GM15510 (cell line): Measurements from ENCODE around the gene OR2C1.

ENCODE experiments used
- POLR2A ChIP-seq: IDR thresholded peaks from 3 replicates; pipeline ENCODE4 v1.6.1; 2011; ENCODE audit warnings: borderline replicate concordance; ENCODE audit not compliant: insufficient read length; ENCODE audit errors: extremely low read depth

Gene OR2C1

GRCh38 chr16:3355589-3355988 is at the start of gene OR2C1:
OR2C1 (plus strand) TSS chr16:3355889; CDS start chr16:3355941, 52 bp downstream.
- TF ChIP-seq POLR2A, result no peak

GRCh38 chr16:3306078-3306477 is 49.6 kb upstream of the OR2C1 start:
- no peak for TF ChIP-seq POLR2A

GRCh38 chr16:3311496-3311895 is 44.2 kb upstream of the OR2C1 start:
- TF ChIP-seq POLR2A, result no peak

DNA sequence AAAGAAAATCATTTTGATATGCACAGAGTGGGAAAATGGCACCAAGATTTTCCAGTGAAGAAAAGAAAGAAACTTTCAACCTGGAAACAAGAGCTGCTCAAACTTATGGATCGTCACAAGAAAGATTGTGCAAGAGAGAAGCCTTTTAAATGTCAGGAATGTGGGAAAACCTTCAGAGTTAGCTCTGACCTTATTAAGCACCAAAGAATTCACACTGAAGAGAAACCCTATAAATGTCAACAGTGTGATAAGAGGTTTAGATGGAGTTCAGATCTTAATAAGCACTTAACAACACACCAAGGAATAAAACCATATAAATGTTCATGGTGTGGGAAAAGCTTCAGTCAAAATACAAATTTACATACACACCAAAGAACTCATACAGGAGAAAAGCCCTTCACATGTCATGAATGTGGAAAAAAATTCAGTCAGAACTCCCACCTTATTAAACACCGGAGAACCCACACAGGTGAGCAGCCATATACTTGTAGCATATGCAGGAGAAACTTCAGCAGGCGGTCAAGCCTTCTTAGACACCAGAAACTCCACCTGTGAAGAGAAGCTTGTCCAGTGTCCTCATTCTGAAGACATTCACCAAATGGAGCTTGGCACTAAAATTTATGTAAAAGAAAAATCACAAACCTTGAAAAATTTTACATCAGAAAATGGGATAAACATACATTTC is 38.2 kb upstream of the OR2C1 start:
- no peak for TF ChIP-seq POLR2A

GRCh38 chr16:3321816-3322215 is 33.9 kb upstream of the OR2C1 start:
- no peak for TF ChIP-seq POLR2A

GRCh38 chr16:3327514-3327913 is 28.2 kb upstream of the OR2C1 start:
- TF ChIP-seq POLR2A, result no peak

DNA sequence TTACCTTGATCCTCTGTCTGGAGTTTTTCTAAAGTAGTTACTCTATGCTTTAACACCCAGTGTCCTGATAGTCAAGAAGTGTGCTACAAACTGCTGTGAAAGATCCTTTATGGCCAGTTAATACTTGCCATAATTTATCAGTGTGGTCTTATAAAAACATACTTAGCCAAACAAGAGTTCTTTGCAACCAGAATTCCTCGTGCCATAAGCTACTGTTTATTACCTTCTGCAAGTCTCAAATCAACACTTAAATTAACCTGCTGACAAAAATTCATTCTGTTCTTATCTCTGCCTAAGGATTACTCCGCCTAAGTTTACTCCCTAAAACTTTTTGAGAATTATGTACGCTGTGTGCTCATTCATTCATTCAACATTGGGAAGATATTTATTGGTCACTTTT is 27.6 kb upstream of the OR2C1 start:
- TF ChIP-seq POLR2A, result no peak

- TF ChIP-seq POLR2A, result no peak
Observed at GRCh38 chr16:3328643-3329042, 27.0 kb upstream of the OR2C1 start.

GRCh38 chr16:3346041-3346440 is 9.6 kb upstream of the OR2C1 start:
- TF ChIP-seq POLR2A, result no peak

DNA sequence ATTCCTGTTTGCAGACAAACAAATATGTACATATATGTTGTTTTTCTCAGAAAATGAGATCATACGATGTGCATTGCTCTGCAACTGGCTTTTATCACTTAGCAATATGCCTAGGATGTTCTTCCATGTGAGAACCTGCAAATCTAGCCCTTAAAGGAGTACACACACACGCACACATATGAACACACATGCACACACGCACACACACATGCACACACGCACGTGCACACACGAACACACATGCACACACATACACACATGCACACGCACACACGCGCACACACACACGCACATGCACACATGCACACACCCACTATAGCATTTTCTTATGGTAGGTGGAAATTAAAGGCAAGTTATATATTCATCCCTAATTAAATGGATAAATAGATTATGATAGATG is 8.1 kb upstream of the OR2C1 start:
- TF ChIP-seq POLR2A, result no peak

DNA sequence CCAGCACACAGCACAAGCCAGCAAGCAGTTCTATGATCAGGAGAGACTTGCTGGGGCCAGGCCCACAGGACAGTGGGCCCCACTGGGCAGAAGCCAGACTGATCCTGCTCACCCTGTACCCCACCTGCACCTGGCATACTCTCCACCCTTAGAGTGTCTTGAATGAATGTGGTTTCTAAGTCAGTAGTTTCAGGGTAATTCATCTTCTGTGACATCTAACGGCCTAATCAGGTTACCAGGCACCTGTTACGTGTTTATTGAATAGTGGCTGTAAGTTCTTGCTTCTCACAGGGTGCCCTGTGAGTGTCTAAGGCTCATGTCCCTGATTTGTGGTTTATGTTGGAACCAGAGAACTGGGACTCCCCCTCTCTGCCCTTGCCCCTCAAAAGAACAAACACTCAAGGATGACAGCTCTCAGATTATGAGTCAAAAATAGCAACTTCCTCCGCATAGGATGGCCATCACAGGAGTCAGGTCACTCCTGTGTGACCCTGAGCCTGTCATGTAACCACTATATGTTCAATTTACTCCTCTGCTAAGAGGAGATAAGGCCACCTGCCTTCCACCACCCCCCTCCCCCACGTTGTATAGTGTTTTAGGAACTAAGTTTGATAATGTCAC is 7.0 kb upstream of the OR2C1 start:
- TF ChIP-seq POLR2A, result no peak

DNA sequence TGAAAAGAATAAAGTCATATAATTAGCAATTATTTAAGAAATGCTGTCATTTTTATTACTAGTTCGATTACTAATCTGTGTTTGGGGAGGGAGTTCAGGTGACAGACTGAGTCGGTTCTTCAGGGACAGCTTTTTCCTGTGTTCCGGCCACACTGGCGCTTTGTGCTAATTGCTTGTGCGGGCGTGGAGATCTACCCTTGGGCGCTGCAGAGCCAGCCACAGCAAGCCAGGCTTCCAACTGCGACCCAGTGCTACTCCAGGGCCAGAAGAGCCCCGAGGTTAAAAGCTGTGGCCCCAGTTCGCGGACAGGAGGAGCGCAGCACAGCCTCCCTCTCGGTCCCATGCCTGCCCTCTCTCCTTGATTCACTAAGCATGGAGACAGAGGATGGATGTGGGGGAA is 6.5 kb upstream of the OR2C1 start:
- no peak for TF ChIP-seq POLR2A

DNA sequence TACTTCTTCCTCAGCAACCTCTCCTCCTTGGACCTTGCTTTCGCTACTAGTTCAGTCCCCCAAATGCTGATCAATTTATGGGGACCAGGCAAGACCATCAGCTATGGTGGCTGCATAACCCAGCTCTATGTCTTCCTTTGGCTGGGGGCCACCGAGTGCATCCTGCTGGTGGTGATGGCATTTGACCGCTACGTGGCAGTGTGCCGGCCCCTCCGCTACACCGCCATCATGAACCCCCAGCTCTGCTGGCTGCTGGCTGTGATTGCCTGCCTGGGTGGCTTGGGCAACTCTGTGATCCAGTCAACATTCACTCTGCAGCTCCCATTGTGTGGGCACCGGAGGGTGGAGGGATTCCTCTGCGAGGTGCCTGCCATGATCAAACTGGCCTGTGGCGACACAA is 429 bp downstream of the OR2C1 start:
- no peak for TF ChIP-seq POLR2A

- no peak for TF ChIP-seq POLR2A
Observed at GRCh38 chr16:3358871-3359270, 3.2 kb downstream of the OR2C1 start.

GRCh38 chr16:3362931-3363330 is 7.2 kb downstream of the OR2C1 start:
- TF ChIP-seq POLR2A, result no peak

DNA sequence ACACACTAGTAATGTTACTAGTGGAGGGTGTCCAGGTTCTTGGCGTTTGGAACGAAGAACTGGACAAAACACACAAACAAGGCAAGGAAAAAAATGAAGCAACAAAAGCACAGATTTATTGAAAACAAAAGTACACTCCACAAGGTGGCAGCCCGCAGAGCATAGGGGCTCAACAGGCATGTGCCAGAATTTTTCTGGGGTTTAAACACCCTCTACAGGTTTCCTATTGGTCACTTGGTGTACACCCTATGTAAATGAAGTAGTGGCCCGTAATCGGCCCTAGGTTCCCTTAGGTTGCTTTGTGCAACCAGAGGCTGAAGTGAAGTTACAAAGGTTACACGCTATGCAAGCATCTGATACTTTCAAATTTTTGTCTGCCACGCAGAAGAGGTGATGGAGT is 8.1 kb downstream of the OR2C1 start:
- no peak for TF ChIP-seq POLR2A
